Fibroblast of lung (primary cell): ENCODE data around the gene ADAMTS10.

Experiments used
- CTCF ChIP-seq, 2 donors: IDR thresholded peaks in 1 of 2; conservative IDR thresholded peaks in 1 of 2; 1 replicate in 1 of 2; 2 replicates in 1 of 2; pipeline ENCODE4 v1.5.1; 2011 to 2012; ENCODE audit warnings: low read length in 2 of 2, control low read depth in 1 of 2, inconsistent platforms in 1 of 2, low read depth in 1 of 2, mild to moderate bottlenecking in 1 of 2
- EZH2 ChIP-seq: IDR thresholded peaks from 2 replicates; pipeline ENCODE4 v1.5.1; 2012; ENCODE audit warnings: low read length, control low read depth, mild to moderate bottlenecking; ENCODE audit errors: missing control alignments

- TF ChIP-seq CTCF (conservative IDR thresholded peaks at IDR 0.05 in 1 of 2, IDR thresholded peaks at IDR 0.05 in 1 of 2; ENCODE audit: low read depth in 1 of 2, low read length in 2 of 2) (no peak), EZH2 (no peak)
Measured at GRCh38 chr19:8569066-8569771, 41.3 kb downstream of the ADAMTS10 start.
